ENCODE results near the gene MFSD12. TPM values are rescaled to one million over a fixed set of nuclear protein-coding genes. Genes with fewer than 3 reads are reported as not detected.

Gene MFSD12
- total and polyA plus RNA-seq, 11 donors: 15.7 to 62.8 (median 23.4) TPM

- H3K27me3 ChIP-seq: no peaks in the 10 kb centered on the region
These were observed 32.4 kb downstream of the MFSD12 start for GRCh38 chr19:3524904-3525451.

GRCh38 chr19:3524078-3524842 lies 33.1 kb downstream of the MFSD12 start:
- DNase-seq (no peak), ATAC-seq (no peak)
- no peaks in the 10 kb centered on the region for H3K9me3 ChIP-seq
- no peak overlapping the region for H3K27ac ChIP-seq
- whole genome bisulfite sequencing, 4 donors: 93 to 94% (median 93%) methylated on average over 28 to 33 of the region's 33 CpGs
- no peaks in the 10 kb centered on the region for H3K27me3 ChIP-seq
- intact Hi-C loops (cut with DNase I): no loop called here
- H3K36me3 ChIP-seq: peaks cover 0 to 85% (median 53%) of the 10 kb centered on the region in 9 donors
- H3K4me3 ChIP-seq: no peak overlapping the region
- no peak for TF ChIP-seq CTCF (IDR thresholded peaks at IDR 0.05)
- no peak for TF ChIP-seq POLR2A (IDR thresholded peaks at IDR 0.05)
- H3K4me1 ChIP-seq: peaks cover 0 to 10% (median 0%) of the 10 kb centered on the region in 12 donors

More at GRCh38 chr19:3524904-3525451, 32.4 kb downstream of the MFSD12 start:
- no peak for ATAC-seq
- Histone ChIP-seq H3K36me3 (peaks cover 0 to 78% (median 50%) of the 10 kb centered on the region in 9 donors), H3K9me3 (no peaks in the 10 kb centered on the region), H3K27ac (no peak overlapping the region), H3K4me1 (peaks cover 0 to 7% (median 0%) of the 10 kb centered on the region in 12 donors), H3K4me3 (no peak overlapping the region)
- no peak for DNase-seq
- 93 to 96% (median 93%) methylated on average over 20 of the region's 20 CpGs for WGBS, 4 donors
- no peak for TF ChIP-seq POLR2A (IDR thresholded peaks at IDR 0.05)
- no peak for TF ChIP-seq CTCF (IDR thresholded peaks at IDR 0.05)
- intact Hi-C loops (cut with DNase I): no loop called here

- DNase-seq: no peak
- no peak for ATAC-seq
- TF ChIP-seq CTCF (IDR thresholded peaks at IDR 0.05): no peak
- no peak for TF ChIP-seq POLR2A (IDR thresholded peaks at IDR 0.05)
- peaks cover 0 to 90% (median 53%) of the 10 kb centered on the region in 9 donors for H3K36me3 ChIP-seq
- no peak overlapping the region for H3K27ac ChIP-seq
- H3K4me3 ChIP-seq: no peak overlapping the region
- no peaks in the 10 kb centered on the region for H3K9me3 ChIP-seq
- intact Hi-C loops (cut with DNase I): no loop called here
- WGBS, 4 donors: 87 to 94% (median 92%) methylated on average over 11 to 21 of the region's 21 CpGs
- no peaks in the 10 kb centered on the region for H3K27me3 ChIP-seq
- H3K4me1 ChIP-seq: peaks cover 0 to 10% (median 0%) of the 10 kb centered on the region in 12 donors
These were observed 33.9 kb downstream of the MFSD12 start for GRCh38 chr19:3523361-3524077.

All from heart left ventricle (tissue), 16 donors.